Muscle of leg (tissue), 11 donors: ENCODE results near the gene DDX41. TPM values are rescaled to one million over a fixed set of nuclear protein-coding genes. Genes with fewer than 3 reads are reported as not detected.

Experiments
- DNase-seq: peaks from one replicate; pipeline ENCODE4 v3.0.0; 2013
- H3K27ac ChIP-seq: one replicate; pipeline ENCODE4 v1.5.1; 2013; ENCODE audit warnings: mild to moderate bottlenecking, low read length, control low read depth
- H3K27me3 ChIP-seq: one replicate; pipeline ENCODE4 v1.6.1; 2013; ENCODE audit warnings: low read length; ENCODE audit not compliant: control insufficient read depth, insufficient read depth
- H3K36me3 ChIP-seq: one replicate; pipeline ENCODE4 v1.6.1; 2013; ENCODE audit warnings: low read length; ENCODE audit not compliant: control insufficient read depth, insufficient read depth
- H3K4me1 ChIP-seq: one replicate; pipeline ENCODE4 v1.6.1; 2013; ENCODE audit warnings: low read length; ENCODE audit not compliant: control insufficient read depth, insufficient read depth
- H3K4me3 ChIP-seq: one replicate; pipeline ENCODE4 v1.5.1; 2013; ENCODE audit warnings: low read length, control low read depth
- H3K9me3 ChIP-seq: replicated peaks from 2 replicates; pipeline ENCODE4 v1.6.1; 2013; ENCODE audit warnings: low read depth, low read length; ENCODE audit not compliant: control insufficient read depth
- WGBS: methylation state at CpG from one replicate; pipeline ENCODE4 v1.1.5; 2013; ENCODE audit warnings: missing lambda C conversion rate; ENCODE audit not compliant: insufficient coverage; 5-methylcytosine and 5-hydroxymethylcytosine counted together
- polyA plus RNA-seq, 8 donors: library from polyadenylated mRNA; unstranded; fragments of 120-200 nt; gene quantifications; one replicate each; pipeline versions ENCODE4 v1.2.1 to v1.2.3, GENCODE V29; 2013; ENCODE audit warnings: inconsistent platforms in 1 of 8, low replicate concordance in 1 of 8; ENCODE audit not compliant: insufficient read length in 8 of 8, insufficient read depth in 1 of 8
- total RNA-seq: library from RNA; stranded (reverse); fragments of 120-200 nt; gene quantifications from one replicate; pipeline ENCODE4 v1.2.4, GENCODE V29; 2013

DDX41 gene
- total and polyA plus RNA-seq, 9 donors, result 44.4 to 69.0 (median 54.0) TPM

DNA sequence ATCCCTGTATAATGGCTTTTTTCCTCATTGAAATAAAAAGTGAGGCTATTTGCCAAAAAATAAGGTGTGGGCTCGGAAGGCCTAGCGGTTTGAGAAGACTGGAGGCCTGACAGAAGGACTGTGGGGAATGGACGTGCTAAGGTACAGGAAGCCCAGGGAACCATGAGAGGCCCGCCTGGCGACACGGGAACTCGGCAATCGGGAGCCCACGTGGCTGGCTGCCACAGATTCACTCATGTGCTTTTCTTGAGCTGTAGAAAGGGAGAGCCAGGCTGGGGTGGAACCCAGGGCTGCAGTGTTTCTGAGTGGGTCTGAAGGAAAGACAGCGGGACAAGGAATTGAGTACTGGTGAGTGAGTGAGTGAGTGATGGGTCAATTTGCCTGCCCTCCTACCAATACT is 11.9 kb upstream of the DDX41 start:
- H3K9me3 ChIP-seq, result no peaks in the 10 kb centered on the region
- peaks cover 5% of the 10 kb centered on the region for H3K4me1 ChIP-seq
- DNase-seq, result no peak
- WGBS, result 84% methylated on average over 7 of the region's 10 CpGs
- H3K36me3 ChIP-seq, result peaks cover 96% of the 10 kb centered on the region
- no peak overlapping the region for H3K27ac ChIP-seq
- H3K27me3 ChIP-seq, result no peaks in the 10 kb centered on the region
- H3K4me3 ChIP-seq, result no peak overlapping the region

DNA sequence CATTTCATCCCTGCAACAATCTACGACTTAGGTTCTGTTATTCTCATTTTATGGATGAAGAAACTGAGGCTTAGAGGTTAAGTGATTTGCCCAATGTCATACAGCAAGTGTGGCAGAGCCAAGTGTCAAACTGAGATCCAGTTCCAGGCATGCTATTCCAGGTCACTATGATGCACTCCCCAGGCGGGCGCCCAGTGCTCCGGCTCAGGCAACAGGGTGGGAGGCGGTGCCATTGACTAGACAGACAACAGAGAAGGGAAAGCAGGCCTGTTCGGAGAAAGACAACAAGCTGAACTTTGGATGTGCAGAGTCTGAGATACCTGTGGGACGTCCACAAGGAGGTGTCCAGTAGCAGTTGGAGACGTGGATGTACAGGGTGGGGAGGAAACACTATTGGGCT is 10.8 kb upstream of the DDX41 start:
- H3K36me3 ChIP-seq, result peaks cover 94% of the 10 kb centered on the region

DNA sequence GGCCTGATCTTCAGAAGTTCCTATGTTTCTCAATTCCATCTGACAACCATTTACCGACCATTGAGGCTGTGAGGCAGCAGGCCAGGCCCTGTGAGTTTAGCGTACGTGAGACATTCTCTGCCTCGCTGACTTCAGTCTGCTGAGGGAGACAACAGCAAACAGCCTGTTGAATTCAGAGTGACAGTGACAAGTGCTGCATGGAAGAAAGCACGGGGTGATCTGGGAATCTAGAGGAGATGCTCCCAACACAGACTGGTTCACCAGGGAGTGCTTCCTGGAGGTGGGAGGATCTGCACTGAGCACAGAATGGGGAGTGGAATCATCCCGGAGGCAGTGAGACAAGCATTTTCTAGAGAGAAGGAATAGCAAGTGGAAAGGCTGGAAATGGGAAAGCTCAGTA is 10.0 kb upstream of the DDX41 start:
- Histone ChIP-seq H3K36me3 (peaks cover 89% of the 10 kb centered on the region), H3K27me3 (no peaks in the 10 kb centered on the region), H3K4me3 (no peak overlapping the region), H3K4me1 (peaks cover 6% of the 10 kb centered on the region), H3K9me3 (no peaks in the 10 kb centered on the region), H3K27ac (peak overlapping the region; percentile 43)
- no peak for DNase-seq
- 85% methylated on average over 6 of the region's 6 CpGs for WGBS

More for the DNA sequence above, 10.8 kb upstream of the DDX41 start:
- DNase-seq, result no peak
- Histone ChIP-seq H3K27me3 (no peaks in the 10 kb centered on the region), H3K4me3 (no peak overlapping the region), H3K4me1 (peaks cover 5% of the 10 kb centered on the region), H3K27ac (no peak overlapping the region), H3K9me3 (no peaks in the 10 kb centered on the region)
- 91% methylated on average over 7 of the region's 8 CpGs for WGBS

DNA sequence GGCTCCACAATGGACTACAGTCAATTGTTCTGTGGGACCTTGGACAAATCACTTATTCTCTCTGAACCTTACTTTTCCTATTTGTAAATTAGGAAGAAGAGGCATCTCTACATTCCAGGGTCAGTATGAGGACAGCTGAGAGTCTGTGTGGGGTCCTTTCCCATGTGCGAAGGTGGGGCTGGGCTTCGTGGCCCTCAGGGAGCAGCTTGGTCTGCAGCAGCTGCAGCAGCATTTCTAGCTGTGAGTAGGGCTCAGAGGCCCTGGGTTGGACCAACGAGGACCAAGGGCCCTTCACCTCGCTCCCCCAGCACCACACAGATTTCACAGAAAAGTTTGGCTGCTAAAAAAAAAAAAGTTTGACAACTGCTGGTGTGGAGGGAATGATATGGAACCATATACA is 9.4 kb upstream of the DDX41 start:
- H3K4me1 ChIP-seq, result peaks cover 12% of the 10 kb centered on the region
- no peaks in the 10 kb centered on the region for H3K27me3 ChIP-seq
- peaks cover 89% of the 10 kb centered on the region for H3K36me3 ChIP-seq
- H3K4me3 ChIP-seq, result no peak overlapping the region
- WGBS, result no CpG with 5 or more reads among the region's 4 CpGs
- H3K27ac ChIP-seq, result peak overlapping the region; percentile 43
- H3K9me3 ChIP-seq, result no peaks in the 10 kb centered on the region
- DNase-seq, result no peak

DNA sequence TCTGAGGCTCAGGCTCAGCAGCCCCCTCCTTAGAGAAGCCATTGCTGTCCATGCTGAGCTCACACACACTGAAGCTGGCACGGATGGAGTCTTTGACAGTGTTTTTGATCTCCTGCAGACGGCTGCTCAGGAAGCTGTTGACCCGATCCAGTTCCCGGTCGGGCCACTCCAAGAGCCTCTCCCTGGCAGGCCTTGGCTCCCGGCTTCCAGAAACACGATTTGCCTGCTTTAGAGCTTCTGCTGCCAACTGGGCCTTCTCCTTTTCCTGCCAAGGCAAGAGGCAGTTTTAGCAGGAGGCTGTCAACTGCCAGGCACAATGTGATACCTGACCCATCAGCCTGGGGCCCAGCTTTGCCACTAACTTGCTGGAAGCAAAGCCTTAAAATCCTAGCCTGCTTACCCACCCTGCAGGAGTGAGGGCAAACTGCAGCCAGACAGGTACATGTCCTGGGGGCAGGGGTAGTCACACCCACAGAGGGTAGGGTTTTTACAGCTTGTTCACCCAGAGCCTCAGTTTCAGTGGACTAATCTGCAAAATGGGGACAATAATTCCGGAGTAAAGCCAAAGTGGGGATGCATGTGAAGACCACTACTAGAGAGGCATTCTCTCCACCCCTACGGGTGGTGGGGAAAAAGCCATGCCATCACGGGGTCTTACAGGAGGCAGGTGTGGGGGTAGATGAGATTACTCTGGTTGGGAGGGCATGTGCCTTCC is 8.3 kb upstream of the DDX41 start:
- no peak overlapping the region for H3K4me3 ChIP-seq
- 78% methylated on average over 8 of the region's 10 CpGs for WGBS
- H3K4me1 ChIP-seq, result peaks cover 22% of the 10 kb centered on the region
- no peak overlapping the region for H3K27ac ChIP-seq
- H3K36me3 ChIP-seq, result peaks cover 89% of the 10 kb centered on the region
- H3K9me3 ChIP-seq, result no peaks in the 10 kb centered on the region
- DNase-seq, result no peak
- H3K27me3 ChIP-seq, result no peaks in the 10 kb centered on the region

DNA sequence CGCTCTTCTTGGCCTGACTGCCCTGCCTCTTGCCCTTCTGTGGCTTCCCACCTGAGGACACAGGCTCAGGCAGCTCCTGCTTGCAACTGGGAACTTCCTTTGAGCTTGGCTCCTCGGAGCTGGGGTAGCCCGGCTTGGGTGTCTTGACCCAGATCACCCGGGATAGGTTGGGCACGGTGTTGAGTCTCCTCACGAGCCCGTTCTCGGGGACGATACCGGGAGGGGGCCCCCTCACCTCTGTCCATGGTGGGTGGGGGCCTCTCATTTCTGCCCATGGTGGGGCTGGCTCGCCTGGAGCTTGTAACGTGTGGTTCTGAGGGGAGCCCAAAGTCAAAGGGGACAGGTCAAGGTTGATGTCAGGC is 7.8 kb upstream of the DDX41 start:
- WGBS, result 91% methylated on average over 12 of the region's 12 CpGs
- Histone ChIP-seq H3K4me1 (peaks cover 28% of the 10 kb centered on the region), H3K27me3 (no peaks in the 10 kb centered on the region), H3K36me3 (peaks cover 88% of the 10 kb centered on the region), H3K4me3 (no peak overlapping the region), H3K9me3 (no peaks in the 10 kb centered on the region), H3K27ac (no peak overlapping the region)
- no peak for DNase-seq

DNA sequence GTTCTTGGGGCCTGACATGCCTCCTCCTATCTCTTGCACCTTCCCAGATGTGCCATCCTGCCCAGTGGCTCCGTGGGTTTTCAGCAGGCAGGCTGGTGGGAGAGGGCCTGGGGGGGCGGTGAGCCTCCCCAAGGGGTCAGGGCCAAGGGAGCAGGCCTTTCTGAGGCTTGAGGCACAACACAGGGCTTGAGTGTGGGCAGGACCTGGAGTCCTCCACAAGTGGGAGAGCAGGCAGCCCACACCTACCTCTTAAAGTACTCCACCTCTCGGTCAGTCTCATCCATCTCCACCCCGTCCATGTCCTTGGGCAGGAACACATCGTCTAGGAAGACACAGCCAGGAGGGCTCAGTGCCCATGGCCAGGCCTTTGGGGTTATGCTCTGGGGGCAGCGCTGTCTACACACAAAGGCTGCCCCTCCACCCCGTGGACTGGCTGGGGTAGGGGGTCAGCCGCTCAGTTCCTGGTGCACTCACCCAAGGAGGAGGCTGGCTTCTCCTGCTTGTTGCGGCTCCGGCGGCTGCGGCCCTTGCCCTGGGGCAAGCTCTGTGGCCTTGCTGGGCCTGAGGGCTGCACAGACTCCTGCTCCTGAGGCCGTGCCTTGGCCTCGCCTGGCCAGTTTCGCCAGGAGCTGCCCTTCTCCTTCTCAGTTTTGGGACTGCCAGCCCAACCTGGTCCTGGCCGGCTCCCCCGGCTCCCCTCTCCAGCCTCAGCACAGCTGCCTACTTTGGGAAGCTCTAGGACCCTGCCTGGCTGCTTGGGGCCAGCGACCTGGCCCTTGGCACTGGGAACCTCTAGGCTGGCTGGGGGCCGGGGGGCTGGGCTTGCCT is 7.2 kb upstream of the DDX41 start:
- no peak for DNase-seq
- Histone ChIP-seq H3K4me3 (no peak overlapping the region), H3K27me3 (no peaks in the 10 kb centered on the region), H3K9me3 (no peaks in the 10 kb centered on the region), H3K27ac (no peak overlapping the region), H3K36me3 (peaks cover 88% of the 10 kb centered on the region), H3K4me1 (peaks cover 33% of the 10 kb centered on the region)
- 95% methylated on average over 15 of the region's 19 CpGs for WGBS

DNA sequence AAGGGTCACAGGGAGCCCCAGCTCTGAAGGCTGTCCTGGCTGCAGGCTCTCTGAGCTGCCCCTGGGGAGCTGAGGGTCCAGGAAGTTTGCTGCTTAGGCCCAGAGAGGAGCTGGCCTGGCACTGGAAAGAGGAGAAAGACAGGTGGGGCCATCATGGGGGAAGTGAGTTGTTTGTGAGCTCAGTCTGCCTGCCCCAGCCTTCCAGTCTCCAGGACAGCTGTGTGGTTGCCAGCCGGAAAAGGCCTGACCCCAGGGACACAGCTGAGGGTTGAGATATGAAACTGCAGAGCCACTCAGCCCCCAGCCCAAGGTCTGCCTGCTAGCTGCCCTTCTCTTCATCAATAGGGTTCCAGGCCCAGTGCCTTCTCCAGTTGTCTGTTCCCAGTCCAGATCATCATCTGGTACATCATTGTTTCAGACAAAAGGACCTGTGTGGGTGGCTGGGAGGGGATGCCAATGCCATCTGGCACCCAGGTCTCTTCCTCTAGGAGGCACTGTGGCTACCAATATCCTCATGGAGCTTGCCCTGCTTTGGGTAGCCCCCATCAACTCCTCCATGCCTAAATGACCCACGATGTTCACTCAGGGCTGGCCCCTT is 4.3 kb upstream of the DDX41 start:
- DNase-seq, result peak; percentile 61
- Histone ChIP-seq H3K9me3 (no peaks in the 10 kb centered on the region), H3K36me3 (peaks cover 60% of the 10 kb centered on the region), H3K27ac (peak overlapping the region; percentile 65), H3K4me1 (peaks cover 33% of the 10 kb centered on the region), H3K27me3 (no peaks in the 10 kb centered on the region), H3K4me3 (no peak overlapping the region)
- 100% methylated on average over 1 of the region's 2 CpGs for WGBS

DNA sequence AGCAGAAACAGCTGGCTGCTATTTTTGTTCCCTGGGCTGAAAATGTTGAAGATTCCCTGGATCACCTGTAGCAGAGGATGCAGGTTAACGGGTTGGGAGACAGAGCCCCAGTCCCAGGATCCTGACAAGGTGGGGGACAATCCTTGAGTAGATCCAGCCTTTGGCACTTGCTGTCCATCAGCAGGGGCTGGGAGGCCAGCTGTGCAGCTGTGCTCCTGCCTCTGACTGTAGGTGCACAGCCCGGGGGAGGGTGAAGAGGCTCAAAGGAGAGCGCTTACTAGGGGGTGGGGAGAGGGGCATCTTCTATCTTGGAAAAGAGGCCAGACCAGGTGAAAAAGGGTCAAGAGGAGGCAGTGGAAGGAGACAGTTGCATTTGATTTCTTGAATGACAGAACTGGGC is 3.5 kb upstream of the DDX41 start:
- 95% methylated on average over 3 of the region's 3 CpGs for WGBS
- Histone ChIP-seq H3K27ac (peak overlapping the region; percentile 65), H3K27me3 (no peaks in the 10 kb centered on the region), H3K36me3 (peaks cover 59% of the 10 kb centered on the region), H3K9me3 (no peaks in the 10 kb centered on the region), H3K4me3 (no peak overlapping the region), H3K4me1 (peaks cover 38% of the 10 kb centered on the region)
- no peak for DNase-seq

DNA sequence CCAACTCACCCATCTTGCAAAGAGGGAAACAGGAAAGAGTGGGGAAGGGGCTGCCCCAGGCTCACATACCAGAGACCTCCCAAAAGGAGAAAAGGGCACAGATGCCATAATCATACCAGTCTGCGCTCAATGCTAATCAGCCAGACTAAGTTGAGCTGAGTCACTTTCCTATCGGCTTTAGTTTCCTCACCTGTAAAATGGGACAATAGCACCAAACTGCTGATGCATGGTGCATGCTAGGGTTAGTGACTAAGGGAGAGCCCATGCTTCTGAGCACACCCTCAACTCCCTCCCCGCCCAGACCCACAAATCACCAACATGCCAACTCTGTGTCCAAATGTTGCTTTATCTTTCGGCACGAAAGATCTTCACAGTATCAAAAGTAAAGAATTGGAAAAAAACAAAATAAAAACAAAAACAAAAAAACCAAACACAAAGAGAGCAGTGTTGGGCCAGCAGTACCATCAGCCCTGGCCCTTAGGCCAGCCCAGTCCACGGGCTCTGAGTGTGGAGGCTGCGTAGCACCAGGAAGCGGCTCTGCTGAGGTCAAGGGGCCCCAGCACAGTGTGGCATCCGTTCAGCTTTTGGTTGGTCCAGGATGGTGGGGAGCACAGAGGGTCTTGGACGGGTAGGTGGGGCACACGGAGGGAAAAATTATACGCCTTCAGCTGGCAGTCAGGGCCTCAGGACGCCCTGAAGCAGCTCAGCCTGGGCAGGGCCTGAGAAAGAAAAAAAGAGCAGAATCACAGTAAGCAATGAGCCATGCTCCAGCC is 2.9 kb upstream of the DDX41 start:
- H3K27me3 ChIP-seq, result no peaks in the 10 kb centered on the region
- no peak overlapping the region for H3K27ac ChIP-seq
- H3K9me3 ChIP-seq, result no peaks in the 10 kb centered on the region
- peaks cover 60% of the 10 kb centered on the region for H3K36me3 ChIP-seq
- 69% methylated on average over 8 of the region's 13 CpGs for WGBS
- no peak for DNase-seq
- no peak overlapping the region for H3K4me3 ChIP-seq
- peaks cover 38% of the 10 kb centered on the region for H3K4me1 ChIP-seq
